ENCODE data around the gene RUNX1.
"Not testable (repeated sequence)": the region's sequence is repeated elsewhere in the genome, so short reads cannot be mapped to it uniquely, and the experiment has no call there.

The RUNX1 gene

DNA sequence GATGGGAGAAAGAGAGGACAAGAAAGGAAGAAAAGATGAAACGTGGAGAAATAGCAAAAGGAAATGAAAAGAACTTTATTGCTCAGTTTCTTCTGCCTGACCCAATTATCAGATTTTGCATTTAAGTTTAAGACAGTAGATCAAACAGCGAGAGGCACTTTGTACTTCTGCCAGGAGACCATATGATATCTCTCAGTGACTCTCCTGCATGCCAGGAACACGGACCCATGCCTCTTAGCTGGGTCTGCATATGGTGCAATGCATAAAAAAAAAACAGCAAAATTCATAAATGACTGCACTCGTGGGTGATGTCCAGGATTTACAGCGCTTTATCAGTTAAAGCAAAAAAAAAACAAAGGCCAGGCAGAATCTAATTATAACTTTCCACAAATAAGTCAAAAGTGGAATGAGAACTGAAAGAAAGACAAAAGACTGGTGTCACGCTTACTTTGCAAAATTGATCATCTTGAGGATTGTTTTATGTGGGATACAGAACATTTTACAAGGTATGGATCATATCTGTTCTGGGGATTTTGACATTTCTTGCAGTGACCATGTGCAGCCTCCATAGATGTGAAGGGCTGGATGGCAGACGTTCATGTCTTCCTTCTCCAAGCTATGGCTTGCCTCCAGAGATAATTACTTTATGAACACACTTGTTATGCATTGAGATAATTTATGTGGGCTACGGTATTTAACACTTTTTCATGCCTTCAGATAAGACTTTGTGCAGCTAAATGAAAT is 79.5 kb downstream of the RUNX1 start:
- no peak for DNase-seq (ENCODE audit: low spot score)

GRCh38 chr21:34968414-34969333 is 80.4 kb downstream of the RUNX1 start:
- no peak for DNase-seq (ENCODE audit: low spot score)

DNA sequence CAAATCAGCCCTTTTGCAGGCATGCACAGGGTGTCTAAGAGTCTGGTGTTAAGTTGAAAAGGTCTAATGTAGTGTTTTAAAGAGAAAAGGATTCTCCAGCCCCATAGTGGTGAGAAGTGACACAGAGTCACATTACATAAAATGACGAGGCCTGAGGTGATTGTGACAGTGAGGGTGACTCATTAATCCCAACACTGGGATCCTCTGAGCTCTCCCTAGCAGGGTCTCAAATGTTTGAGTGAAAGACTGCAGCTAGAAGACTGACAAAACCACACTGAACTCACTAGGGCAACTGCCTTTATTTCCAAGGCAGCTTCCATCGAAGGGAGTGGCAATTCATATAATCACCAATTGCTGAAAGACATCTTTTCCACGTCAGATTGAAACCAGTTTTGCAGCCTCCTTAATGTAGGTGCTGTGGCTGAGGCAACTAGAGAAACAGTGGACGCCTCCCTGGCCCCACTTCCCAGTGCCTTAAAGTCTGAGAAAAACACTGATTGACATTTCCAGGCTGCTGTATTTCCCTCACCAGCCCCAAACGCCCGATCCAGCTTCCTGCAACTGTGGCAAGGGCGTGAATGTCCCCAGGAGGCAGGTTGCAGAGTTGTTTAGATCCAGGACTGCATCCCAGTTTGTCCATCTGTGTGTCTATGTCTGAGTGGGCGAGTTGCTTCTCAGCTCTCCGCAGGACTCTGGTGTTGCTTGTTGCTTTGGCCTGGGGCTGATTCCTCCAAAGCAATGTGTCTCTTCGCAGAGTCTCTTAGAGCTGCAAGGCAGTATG is 81.4 kb downstream of the RUNX1 start:
- DNase-seq (ENCODE audit: low spot score), result peak; percentile 41

GRCh38 chr21:34966881-34967280 is 82.2 kb downstream of the RUNX1 start:
- not testable (repeated sequence) for DNase-seq (ENCODE audit: low spot score)

- DNase-seq (ENCODE audit: low spot score), result no peak
These were observed 83.6 kb downstream of the RUNX1 start for GRCh38 chr21:34965200-34966174.

DNA sequence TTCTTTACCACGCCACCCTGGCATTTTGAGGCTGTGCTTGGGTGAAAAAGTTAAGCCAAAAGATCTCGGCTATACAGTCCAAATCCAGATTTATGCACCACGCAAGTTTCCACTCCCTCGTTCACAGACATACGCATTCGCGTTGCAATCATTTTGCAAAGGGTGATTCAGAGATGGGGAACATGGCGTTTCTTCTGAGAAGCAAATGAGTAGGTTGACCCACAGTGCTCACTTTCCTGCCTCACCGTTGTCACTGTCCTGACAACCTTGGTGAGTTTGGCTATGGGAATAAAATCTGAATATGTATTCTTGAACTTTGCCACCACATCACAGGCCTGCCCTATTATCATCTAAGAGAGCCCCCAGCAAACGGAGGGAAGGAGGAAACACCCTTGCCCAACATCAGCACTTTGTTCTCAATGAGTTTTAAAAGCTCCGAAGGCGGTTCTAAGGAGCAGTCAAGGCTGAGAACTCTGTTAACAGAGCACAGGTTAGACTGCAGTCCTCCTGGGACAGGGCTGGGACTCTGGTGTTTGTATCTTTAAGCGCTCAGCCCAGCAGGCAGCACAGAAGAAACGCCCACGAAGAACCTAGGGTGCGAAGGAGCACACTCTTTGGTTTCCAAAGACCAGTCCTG is 86.4 kb downstream of the RUNX1 start:
- no peak for DNase-seq (ENCODE audit: low spot score)

DNA sequence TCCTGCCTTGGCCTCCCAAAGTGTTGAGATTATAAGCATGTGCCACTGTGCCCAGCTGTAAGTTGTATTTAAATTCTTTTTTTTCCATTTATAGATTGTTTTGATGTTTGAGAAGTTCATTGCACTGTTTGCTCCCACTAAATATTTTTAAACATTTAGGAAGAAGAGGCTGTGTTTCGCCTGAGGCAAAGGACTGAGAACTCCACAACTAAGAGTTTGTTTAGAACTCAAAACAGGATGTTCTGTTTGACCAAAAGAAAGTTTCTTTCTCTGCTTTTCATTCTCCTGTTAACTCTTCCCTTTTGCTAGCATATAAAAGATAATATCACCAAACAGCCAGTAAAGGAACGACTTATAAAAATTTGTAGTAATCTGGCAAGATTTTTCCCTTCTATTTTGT is 87.0 kb downstream of the RUNX1 start:
- DNase-seq (ENCODE audit: low spot score), result no peak

DNA sequence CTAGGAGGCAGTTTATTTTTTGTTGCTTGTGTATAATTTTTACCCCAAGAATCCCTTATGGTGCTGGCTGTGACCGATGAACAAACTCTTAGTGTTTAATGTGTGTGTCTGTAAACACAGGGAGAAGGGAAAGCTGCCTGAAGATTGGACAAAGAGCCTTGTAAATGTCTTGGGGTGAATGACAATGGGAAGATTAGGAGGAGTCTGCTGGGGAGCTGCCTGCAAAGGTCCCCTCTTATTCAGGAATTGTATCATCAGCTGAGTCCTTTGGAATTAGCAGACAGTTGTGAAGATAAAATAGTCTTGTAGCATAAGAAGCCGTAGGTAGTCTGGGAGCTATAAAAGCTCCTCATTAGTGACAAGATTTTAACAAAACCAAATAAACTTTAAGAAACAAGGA is 88.4 kb downstream of the RUNX1 start:
- DNase-seq (ENCODE audit: low spot score), result no peak

- no peak for DNase-seq (ENCODE audit: low spot score)
These were observed 89.5 kb downstream of the RUNX1 start for GRCh38 chr21:34959607-34960006.

DNA sequence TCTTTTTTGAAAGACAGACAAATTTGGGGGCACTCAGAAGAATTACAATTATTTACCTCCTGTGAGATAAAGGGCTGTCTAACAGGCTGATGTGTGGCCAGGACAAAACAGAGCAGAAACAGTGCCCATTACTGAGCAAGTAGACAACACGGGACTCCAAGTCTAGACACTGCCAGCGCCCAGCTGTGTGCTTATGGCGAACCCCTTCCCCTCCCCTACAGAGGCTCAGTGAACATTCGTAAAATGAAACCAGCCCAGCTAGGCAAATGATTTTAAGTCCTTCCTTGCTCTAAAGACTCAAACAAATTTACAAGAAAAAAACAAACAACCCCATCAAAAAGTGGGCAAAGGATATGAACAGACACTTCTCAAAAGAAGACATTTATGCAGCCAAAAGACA is 91.1 kb downstream of the RUNX1 start:
- DNase-seq (ENCODE audit: low spot score), result no peak

GRCh38 chr21:34956416-34957316 is 92.4 kb downstream of the RUNX1 start:
- DNase-seq (ENCODE audit: low spot score), result no peak

GRCh38 chr21:34953950-34954349 is 95.2 kb downstream of the RUNX1 start:
- DNase-seq (ENCODE audit: low spot score), result no peak

- no peak for DNase-seq (ENCODE audit: low spot score)
These were observed 96.4 kb downstream of the RUNX1 start for GRCh38 chr21:34952701-34953100.

DNA sequence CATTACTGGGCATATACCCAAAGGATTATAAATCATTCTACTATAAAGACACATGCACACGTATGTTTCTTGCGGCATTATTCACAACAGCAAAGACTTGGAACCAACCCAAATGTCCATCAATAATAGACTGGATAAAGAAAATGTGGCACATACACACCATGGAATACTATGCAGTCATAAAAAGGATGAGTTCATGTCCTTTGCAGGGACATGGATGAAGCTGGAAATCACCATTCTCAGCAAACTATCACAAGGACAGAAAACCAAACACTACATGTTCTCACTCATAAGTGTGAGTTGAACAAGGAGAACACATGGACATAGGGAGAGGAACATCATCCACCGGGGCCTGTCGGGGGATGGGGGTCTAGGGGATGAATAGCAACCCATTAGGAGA is 97.2 kb downstream of the RUNX1 start:
- not testable (repeated sequence) for DNase-seq (ENCODE audit: low spot score)

DNA sequence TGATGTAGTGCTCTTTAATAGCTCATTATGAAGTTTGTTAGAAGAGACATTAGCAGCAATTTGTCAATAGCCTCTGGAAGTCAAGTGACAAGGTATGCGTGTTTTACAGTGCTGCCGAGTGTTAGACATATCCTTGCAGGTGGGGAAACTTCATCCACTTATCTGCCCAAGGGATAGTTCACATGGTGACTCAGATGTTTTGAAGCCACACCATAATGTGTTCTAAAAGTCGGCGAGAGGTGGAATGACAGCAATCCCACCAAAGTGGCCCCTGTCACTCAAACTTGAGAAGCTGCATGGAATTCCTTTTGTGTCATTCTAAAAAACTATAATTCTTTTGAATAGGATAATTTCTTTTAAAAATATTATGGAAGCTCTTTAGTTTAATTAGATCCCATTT is 98.1 kb downstream of the RUNX1 start:
- DNase-seq (ENCODE audit: low spot score), result no peak

GRCh38 chr21:34949499-34949898 is 99.6 kb downstream of the RUNX1 start:
- DNase-seq (ENCODE audit: low spot score), result no peak

DNA sequence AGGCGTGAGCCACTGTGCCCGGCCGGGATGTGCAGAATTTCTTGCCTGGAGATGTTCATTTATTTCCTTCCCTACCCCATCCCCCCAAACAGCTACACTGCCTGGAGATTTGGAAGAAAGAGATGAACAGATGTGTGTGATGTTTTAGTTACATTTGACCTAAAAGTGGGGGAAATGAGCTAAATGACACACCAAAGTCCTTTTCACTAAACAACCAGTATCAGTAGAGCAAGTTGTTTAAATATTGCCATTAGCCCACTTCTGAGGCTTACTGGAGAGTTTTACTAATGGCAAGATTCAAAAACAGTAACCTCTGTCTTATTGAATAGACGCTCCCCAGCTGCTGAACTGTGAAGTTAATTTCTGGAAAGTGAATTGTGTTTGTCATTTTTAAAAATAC is 100.1 kb downstream of the RUNX1 start:
- DNase-seq (ENCODE audit: low spot score), result no peak

DNA sequence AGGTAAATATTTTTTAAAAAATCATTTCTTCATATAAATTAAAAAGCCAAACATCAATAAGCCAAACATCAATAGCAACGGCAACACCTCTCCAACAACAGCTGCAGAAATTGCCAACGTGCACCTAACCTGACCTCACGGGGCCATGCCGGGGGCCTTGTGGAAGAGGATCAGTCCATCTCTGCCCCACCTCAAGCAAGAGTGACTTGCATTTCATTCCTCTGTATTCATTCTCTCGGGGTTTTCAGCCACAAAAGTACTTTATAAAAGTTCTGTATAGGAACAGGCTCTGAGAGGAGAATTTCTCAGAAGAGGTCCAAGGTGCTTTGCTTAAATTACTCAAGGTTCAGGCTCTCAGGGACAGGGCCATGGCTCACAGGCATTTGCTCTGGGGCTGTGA is 100.9 kb downstream of the RUNX1 start:
- DNase-seq (ENCODE audit: low spot score), result no peak

- DNase-seq (ENCODE audit: low spot score), result no peak
These were observed 102.1 kb downstream of the RUNX1 start for GRCh38 chr21:34946916-34947534.
